GM19025 (cell line): Measurements from ENCODE around the gene FNIP2.
"Not testable (repeated sequence)": the region's sequence is repeated elsewhere in the genome, so short reads cannot be mapped to it uniquely, and the experiment has no call there.

ENCODE experiments used
- ATAC-seq: cut with Tn5 transposase; IDR thresholded peaks from one replicate; pipeline ENCODE4 v1.9.1; 2021; ENCODE audit warnings: mild to moderate bottlenecking, low read depth, moderate library complexity; ENCODE audit not compliant: unreplicated experiment

FNIP2 gene

GRCh38 chr4:158941895-158942294 lies 173.1 kb downstream of the FNIP2 start:
- ATAC-seq: no peak

GRCh38 chr4:158945529-158946108 lies 176.8 kb downstream of the FNIP2 start:
- ATAC-seq: no peak

GRCh38 chr4:158946825-158947224 lies 178.0 kb downstream of the FNIP2 start:
- no peak for ATAC-seq

- ATAC-seq: no peak
These were observed 179.2 kb downstream of the FNIP2 start for GRCh38 chr4:158948071-158948470.

- no peak for ATAC-seq
These were observed 180.3 kb downstream of the FNIP2 start for GRCh38 chr4:158949099-158949498.

- ATAC-seq: not testable (repeated sequence)
These were observed 183.5 kb downstream of the FNIP2 start for GRCh38 chr4:158952221-158952774.

GRCh38 chr4:158956345-158956744 lies 187.5 kb downstream of the FNIP2 start:
- not testable (repeated sequence) for ATAC-seq

- not testable (repeated sequence) for ATAC-seq
These were observed 188.1 kb downstream of the FNIP2 start for GRCh38 chr4:158956918-158957317.
